Daoy (cell line): Measurements from ENCODE around the gene RNF121. TPM values are rescaled to one million over a fixed set of nuclear protein-coding genes. Genes with fewer than 3 reads are reported as not detected.
A peak's percentile ranks its signal among the peaks of the same experiment; 100 is the strongest.
"Not testable (repeated sequence)": the region's sequence is repeated elsewhere in the genome, so short reads cannot be mapped to it uniquely, and the experiment has no call there.

Source experiments
- DNase-seq: peaks from one replicate; pipeline ENCODE4 v3.0.0-alpha.2; 2015; ENCODE audit warnings: low read depth
- total RNA-seq: library from RNA; depleted of rRNA; stranded (reverse); fragments of >200 nt; shearing (Covaris generic); gene quantifications from 2 replicates; pipeline ENCODE4 v1.2.3, GENCODE V29; 2014; rRNA removed

Gene RNF121
- 30.6 and 33.9 TPM in 2 replicates for total RNA-seq

DNA sequence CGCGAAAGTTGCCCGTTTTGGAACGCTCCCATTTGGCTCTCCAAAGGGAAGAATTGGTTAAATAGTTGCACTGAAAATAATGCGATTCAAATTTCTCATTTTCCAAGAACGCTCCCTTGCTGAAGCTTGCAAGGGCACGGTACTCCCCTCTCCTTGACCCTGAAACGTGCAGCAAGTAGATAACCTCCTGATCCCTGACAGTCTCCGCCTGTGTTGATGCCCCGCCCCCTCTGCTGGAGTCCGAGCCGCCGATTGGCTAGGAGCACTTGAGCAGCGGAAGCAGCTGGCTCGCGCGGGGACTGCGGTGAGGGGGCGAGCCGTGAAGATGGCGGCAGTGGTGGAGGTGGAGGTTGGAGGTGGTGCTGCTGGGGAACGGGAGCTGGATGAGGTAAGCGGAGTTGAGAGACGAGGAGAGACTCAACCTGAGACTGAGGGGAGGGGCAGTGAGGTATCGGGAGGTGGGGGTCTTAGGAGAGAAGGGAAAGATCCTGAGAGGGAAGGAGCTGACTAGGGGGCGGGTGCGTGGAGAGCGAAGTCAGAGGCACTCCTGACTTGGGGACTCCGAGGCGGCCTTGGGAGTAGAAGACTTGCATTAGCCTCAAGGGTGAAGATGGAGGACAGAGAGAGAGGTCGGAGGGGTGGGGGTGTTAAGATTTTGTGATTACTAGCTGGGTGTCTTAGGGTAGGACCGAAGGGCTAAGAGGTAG lies at the start of gene RNF121:
Gene RNF121, plus strand, starts transcription at position 310 of the 707 bp plus-strand sequence. Its CDS starts 16 bp downstream, at position 326.
- DNase-seq = peak; percentile 97

- DNase-seq = not testable (repeated sequence)
These were observed 43.0 kb upstream of the RNF121 start for GRCh38 chr11:71885806-71886205.

GRCh38 chr11:71888335-71889010 lies 40.4 kb upstream of the RNF121 start:
- DNase-seq = not testable (repeated sequence)

- DNase-seq = not testable (repeated sequence)
These were observed 39.5 kb upstream of the RNF121 start for GRCh38 chr11:71889181-71889872.

DNA sequence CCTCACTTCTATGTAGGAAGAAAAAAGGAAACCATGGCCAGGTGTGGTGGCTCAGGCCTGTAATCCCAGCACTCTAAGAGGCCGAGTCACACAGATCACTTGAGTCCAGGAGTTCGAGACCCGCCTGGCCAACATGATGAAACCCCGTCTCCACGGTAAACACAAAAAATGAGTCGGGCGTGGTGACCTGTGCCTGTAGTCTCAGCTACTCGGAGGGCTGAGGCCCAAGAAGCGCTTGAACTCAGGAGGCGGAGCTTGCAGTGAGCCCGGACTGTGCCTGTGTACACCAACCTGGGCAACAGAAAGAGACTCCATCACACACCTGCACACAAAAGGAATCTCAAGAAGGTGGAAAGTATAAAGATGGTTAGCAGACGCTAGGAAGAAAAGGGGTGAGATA lies 32.9 kb upstream of the RNF121 start:
- no peak for DNase-seq

DNA sequence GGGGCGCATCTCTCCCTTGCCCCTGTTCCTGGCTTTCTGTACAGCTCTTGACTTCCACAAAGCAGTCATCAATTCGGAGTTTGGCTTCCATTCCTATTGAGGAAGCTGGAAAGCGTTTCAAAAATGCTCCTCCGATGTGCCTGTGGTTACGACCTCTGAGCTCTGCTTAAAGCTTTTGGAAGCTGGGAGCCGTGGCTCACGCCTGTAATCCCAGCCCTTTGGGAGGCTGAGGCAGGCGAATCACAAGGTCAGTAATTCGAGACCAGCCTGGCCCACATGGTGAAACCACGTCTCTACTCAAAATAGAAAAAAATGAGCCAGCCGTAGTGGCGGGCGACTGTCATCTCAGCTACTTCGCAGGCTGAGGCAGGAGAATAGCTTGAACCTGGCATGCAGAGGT lies 27.7 kb upstream of the RNF121 start:
- DNase-seq = not testable (repeated sequence)

DNA sequence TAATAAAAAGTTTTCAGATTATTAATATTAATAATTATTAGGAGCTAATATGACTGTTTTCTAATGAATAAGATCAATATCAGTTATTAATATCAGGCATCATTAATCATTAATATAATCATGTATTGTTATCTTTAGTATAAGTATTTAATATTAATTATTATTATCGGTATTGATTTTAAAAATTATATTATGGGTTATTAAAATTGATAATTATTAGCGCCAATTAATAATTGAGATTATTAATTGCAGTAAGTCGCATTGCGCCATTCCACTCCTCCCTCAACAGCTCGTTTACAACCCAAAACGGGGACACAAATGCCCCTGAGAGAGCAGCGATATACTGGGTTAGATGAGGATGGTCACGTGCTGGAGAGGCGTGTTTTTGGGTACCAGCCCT lies 20.6 kb upstream of the RNF121 start:
- DNase-seq = no peak

GRCh38 chr11:71910775-71911174 lies 18.1 kb upstream of the RNF121 start:
- not testable (repeated sequence) for DNase-seq

- peak; percentile 53 for DNase-seq
These were observed 17.4 kb upstream of the RNF121 start for GRCh38 chr11:71911321-71911985.

DNA sequence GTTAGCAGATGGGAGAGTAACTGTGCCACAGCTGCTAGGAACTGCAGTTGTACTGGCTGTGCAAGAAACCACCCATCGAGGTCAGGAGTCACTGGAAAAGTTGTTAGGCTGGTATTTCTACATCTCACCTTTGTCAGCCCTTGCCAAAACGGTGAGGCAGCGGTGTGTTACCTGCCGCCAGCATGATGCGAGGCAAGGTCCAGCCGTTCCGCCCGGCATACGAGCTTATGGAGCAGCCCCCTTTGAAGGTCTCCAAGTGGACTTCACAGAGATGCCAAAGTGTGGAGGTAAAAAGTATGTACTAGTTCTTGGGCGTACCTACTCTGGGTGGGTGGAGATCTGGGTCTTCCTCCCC lies 16.9 kb upstream of the RNF121 start:
- DNase-seq = not testable (repeated sequence)

DNA sequence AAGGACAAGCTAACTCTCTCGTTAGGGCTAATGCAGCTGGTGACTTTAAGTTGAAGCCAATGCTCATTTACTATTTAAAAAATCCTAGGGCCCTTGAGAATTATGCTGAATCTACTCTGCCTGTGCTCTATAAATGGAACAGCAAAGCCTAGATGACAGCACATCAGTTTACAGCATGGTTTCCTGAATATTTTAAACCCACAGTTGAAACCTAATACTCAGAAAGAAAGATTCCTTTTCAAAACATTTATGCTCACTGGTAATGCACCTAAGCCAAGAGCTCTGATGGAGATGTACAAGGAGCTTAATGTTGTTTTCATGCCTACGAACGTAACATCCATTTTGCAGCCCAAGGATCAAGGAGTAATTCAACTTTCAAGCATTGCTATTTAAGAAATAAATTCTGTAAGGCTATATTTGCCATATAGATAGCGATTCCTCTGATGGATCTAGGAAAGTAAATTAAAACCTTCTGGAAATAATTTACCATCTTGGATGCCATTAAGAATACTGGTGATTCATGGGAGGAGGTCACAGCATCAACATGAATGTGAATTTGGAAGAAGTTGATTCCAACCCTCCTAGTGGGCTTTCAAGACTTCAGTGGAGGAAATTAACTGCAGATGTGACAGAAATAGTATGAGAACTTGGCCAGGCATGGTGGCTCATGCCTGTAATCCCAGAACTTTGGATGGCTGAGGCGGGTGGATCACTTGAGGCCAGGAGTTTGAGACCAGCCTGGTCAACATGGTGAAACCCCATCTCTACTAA lies 14.9 kb upstream of the RNF121 start:
- DNase-seq = no peak

DNA sequence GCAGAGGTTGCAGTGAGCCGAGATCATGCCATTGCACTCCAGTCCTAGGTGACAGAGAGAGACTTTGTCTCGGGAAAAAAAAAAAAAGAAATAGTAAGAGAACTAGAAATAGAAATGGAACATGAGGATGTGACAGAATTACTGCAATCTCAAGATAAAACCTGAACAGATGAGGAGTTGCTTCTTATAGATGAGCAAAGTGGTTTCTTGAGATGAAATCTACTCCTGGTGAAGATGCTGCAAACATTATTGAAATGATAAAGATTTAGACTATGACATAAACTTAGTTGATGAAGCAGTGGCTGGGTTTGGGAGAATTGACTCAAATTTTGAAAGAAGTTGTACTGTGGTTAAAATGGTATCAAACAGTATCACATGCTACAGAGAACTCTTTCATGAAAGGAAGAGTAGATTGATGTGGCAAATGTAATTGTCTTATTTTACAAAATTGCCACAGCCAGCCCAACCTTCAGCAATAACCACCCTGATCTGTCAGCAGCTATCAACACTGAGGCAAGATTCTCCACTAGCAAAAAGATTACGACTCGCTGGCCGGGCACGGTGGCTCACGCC lies 14.1 kb upstream of the RNF121 start:
- DNase-seq = no peak

GRCh38 chr11:71917646-71918140 lies 11.2 kb upstream of the RNF121 start:
- DNase-seq = no peak

DNA sequence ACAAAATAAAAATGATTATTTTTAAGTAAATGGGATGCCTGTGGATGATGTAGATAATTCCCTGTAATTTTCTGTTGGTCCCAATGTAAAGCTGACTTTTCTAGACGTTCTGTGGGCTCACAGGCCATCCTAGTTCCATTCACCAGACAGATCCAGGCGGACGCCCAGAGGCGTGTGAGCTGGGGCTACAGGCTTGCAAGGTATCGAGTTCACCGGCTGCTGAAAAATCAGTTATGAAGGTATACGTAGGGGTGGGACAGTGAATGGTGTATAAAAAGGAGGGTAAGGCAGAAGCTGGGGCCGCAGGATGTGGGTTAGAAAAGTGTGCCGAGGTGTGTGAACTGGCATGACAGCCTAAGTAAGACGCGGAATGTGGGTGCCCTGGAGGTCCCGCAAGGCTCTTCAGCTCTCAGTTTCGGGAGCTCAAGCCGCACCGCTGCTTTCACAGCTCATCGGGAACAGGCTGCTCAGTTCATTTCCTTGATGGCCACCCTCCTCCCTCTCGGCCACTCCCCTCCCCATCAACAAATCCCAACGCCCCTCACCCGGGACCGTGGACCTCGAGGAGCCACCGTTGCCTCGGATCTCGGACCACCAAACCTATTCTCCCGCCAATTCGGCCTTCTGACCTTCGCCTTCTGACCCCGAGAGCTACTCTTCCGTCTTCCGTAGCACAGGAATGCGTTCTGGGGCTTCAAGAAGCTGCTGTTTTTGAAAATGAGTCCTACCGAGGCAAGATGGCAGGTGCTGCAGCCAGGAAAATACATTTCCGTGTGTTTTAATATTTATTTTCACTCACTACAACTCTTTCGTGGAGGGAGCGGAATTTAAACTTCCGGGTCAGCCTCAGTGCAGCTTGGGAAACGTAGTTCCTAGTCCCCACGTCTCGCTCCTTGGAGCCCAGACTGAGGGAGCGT lies 768 bp upstream of the RNF121 start, which contains the start of gene XNDC1N:
Gene XNDC1N, minus strand, starts transcription at position 775 of the 917 bp plus-strand sequence. CDS start 5,241 bp downstream, outside the sequence.
- DNase-seq = peak; percentile 89

DNA sequence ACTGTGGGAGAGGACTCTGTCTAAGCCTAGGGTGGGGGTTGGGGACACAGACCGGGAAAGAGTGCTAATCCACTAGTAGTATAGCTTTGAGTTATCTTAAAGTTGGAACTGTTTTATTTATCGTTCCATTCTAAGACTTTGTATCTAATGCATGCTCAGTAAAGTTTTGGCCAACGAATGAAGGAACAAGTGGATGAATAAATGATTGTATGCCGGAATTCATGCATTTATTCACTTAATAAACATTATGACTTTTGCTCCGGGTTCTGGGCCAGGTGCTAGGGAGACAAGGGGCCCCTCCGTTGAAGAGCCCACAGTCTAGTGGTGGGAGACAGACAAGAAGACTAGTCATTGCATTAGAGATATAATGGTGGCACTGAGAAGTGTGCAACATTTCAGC lies 645 bp downstream of the RNF121 start:
- DNase-seq = no peak

GRCh38 chr11:71930556-71931244 lies 1.9 kb downstream of the RNF121 start:
- no peak for DNase-seq

DNA sequence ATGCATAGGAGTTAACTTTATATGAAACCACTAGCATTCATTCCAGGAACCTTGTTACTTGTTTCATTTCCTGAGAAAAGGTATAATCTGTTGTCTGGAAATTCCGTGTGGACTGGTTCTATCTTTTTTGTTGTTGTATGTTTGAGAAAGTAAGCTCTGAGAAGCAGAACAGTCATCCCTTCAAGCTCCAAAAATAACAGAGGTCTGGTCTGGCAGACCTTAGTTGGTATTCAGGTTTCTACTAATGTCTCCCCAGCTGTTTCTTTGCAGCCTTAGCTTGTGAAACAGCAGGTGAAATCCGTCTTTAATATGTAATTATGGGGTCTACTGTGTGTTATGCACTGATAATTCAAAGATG lies 2.4 kb downstream of the RNF121 start:
- no peak for DNase-seq

- no peak for DNase-seq
These were observed 4.5 kb downstream of the RNF121 start for GRCh38 chr11:71933141-71933933.
